DMS53 (cell line): ENCODE measurements around the gene AFAP1L2.

Source experiments
- DNase-seq: peaks from one replicate; lab custom pipeline; 2025; lab: John Stamatoyannopoulos, UW

The AFAP1L2 gene

GRCh38 chr10:114271075-114271778, 133.1 kb downstream of the AFAP1L2 start:
- peak; percentile 52 for DNase-seq

GRCh38 chr10:114266521-114266920, 137.8 kb downstream of the AFAP1L2 start:
- DNase-seq: no peak

GRCh38 chr10:114265392-114266053, 138.8 kb downstream of the AFAP1L2 start:
- DNase-seq: no peak

GRCh38 chr10:114262496-114262895, 141.8 kb downstream of the AFAP1L2 start:
- no peak for DNase-seq

- peak; percentile 54 for DNase-seq
Observed at GRCh38 chr10:114261076-114261475, 143.2 kb downstream of the AFAP1L2 start.

GRCh38 chr10:114260366-114260765, 143.9 kb downstream of the AFAP1L2 start:
- no peak for DNase-seq

- DNase-seq: no peak
Observed at GRCh38 chr10:114259824-114260223, 144.5 kb downstream of the AFAP1L2 start.

- peak; percentile 41 for DNase-seq
Observed at GRCh38 chr10:114258274-114258840, 145.9 kb downstream of the AFAP1L2 start.

- no peak for DNase-seq
Observed at GRCh38 chr10:114257498-114257897, 146.8 kb downstream of the AFAP1L2 start.

- DNase-seq: no peak
Observed at GRCh38 chr10:114256822-114257221, 147.5 kb downstream of the AFAP1L2 start.

GRCh38 chr10:114256008-114256765, 148.1 kb downstream of the AFAP1L2 start:
- no peak for DNase-seq

- DNase-seq: no peak
Observed at GRCh38 chr10:114255227-114255626, 149.1 kb downstream of the AFAP1L2 start.

GRCh38 chr10:114252883-114253282, 151.4 kb downstream of the AFAP1L2 start:
- DNase-seq: peak; percentile 56

- DNase-seq: no peak
Observed at GRCh38 chr10:114252092-114252491, 152.2 kb downstream of the AFAP1L2 start.

GRCh38 chr10:114250716-114251115, 153.6 kb downstream of the AFAP1L2 start:
- DNase-seq: no peak

- DNase-seq: peak; percentile 28
Observed at GRCh38 chr10:114250236-114250635, 154.1 kb downstream of the AFAP1L2 start.

GRCh38 chr10:114246679-114247305, 157.5 kb downstream of the AFAP1L2 start:
- peak; percentile 52 for DNase-seq

GRCh38 chr10:114245121-114245791, 159.0 kb downstream of the AFAP1L2 start:
- peak; percentile 66 for DNase-seq
